HG03571 (cell line): Measurements from ENCODE around the gene FBLN1.
"Not testable (repeated sequence)": the region's sequence is repeated elsewhere in the genome, so short reads cannot be mapped to it uniquely, and the experiment has no call there.

Experiments used
- ATAC-seq: cut with Tn5 transposase; IDR thresholded peaks from one replicate; pipeline ENCODE4 v1.9.1; 2021; ENCODE audit not compliant: unreplicated experiment

The FBLN1 gene

DNA sequence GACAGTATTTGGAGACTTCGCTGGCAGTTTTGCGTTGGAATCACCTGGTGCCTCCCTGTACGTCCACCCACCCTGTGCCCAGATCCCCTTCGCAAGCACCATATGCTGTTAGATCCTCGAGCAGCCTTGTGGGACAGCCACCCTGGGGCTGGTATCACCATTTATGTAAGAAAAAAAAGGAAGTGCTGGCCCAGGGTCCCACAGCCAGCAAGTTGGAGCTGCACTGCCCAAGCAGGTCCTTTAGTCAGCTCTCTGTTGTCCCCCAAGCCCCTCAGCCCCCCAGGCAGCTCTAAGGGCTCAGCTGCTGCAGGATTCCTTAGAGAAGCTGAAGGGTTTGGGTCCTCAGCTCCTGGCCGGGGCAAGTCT is 80.3 kb downstream of the FBLN1 start:
- no peak for ATAC-seq

GRCh38 chr22:45583504-45583903 is 80.8 kb downstream of the FBLN1 start:
- ATAC-seq = no peak

- ATAC-seq = no peak
Measured at GRCh38 chr22:45584121-45584570, 81.5 kb downstream of the FBLN1 start.

DNA sequence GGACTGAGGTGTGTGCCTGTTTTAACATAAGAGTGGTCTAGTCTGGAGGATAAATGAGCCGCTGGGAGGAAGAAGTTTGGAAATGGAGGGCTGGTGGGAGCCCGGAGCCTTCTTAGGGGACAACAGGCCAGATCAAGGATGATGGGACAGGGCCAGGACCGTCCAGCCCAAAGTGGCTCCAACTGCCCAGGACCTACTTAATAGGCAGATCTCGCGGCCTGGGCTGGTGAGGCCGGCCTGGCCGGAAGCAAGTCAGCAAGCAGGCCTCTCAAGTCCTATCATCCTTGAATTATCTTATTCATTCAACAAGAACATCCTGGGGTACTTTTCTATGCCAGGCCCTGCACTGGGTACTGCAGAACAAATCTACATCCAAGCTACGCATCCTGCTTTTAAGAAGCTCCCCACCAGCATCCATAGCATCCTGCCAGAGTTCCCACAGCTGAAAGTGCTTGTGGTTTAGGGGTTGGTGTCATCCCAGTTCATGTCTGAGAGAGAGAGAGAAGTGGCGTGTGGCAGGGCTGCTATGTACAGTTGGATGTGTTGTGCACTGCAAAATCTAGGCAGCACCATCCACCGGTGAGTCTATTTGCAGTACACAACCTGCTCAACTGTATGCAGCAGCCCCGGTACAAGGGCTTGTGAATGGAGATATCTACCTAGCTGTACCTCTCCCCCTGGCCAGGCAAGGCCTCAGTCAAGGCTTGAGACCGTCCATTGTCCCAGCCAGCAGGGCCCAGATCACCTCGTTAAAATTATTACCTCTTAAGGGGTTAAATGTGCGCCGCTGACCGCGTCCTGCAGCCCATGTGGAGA is 82.1 kb downstream of the FBLN1 start:
- ATAC-seq = no peak

GRCh38 chr22:45585437-45585755 is 82.7 kb downstream of the FBLN1 start:
- ATAC-seq = no peak

DNA sequence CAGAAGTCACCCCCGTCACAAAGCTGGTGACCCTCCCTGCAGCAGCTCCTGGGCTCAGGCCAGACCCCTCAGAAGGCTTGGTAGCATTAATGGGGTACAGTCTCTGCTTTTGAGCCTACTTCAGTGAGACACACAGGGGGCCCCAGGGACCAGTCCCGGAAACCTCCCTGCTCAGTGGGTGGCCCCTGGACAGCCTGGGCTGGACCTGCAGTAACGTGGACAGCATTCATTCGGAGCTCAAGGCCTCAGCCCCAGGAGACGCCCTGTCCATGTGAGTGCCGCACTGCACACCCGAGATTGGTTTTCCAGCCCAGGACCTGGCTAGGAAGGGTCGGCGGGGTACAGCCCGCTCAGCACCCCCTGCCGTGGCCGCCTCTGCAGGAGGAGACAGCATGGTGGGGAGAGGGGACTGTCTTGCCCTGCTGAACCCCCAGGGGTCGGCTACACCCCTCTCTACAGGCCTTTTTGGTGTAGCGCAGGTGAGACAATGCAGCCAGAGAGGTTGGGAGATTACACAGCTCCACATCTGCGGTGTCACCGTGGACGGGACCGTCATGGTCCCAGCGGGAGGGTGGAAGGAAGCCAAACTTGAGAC is 83.4 kb downstream of the FBLN1 start:
- no peak for ATAC-seq

- ATAC-seq = no peak
Measured at GRCh38 chr22:45586651-45587405, 84.1 kb downstream of the FBLN1 start.

GRCh38 chr22:45587638-45588505 is 85.2 kb downstream of the FBLN1 start:
- no peak for ATAC-seq

- no peak for ATAC-seq
Measured at GRCh38 chr22:45589556-45589955, 86.9 kb downstream of the FBLN1 start.

DNA sequence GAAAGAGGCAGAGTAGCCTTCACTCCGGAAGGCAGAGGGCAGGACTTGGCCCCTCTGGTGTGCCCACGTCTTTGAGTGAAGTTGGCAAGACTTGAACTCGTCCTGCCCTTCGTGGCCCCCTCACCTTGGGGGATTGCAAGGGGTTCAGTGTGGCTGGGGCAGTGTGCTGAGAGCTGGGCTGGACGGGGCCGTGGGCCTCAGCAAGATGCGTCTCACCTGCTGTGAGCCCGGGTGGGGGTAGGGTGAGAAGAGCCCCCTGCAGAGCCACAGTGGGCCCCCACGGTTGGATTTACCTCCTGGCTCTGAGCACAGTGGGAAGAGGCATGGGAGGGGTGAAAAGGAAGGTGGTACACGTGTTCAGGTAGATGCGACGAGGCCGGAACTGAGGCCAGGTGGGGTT is 87.6 kb downstream of the FBLN1 start:
- no peak for ATAC-seq

DNA sequence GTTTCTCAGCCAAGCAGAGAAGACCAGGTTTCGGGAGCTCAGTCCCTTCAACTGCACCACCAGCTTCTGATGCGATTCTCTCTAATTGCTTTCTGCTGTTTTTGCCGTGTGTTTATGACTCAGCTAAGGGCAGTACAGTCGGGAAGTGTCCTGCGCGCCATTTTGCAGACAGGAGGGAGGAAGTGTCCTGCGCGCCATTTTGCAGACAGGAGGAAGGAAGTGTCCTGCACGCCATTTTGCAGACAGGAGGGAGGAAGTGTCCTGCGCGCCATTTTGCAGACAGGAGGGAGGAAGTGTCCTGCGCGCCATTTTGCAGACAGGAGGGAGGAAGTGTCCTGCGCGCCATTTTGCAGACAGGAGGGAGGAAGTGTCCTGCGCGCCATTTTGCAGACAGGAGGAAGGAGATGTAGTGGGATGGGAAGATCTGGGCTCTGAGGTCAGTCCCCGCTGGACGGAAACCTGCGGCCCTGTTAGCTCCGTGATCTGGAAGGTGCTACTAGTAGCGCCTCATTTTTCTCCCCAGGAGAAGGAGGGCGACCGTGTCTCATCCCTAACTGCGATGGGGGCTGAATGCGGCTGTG is 89.0 kb downstream of the FBLN1 start:
- not testable (repeated sequence) for ATAC-seq

DNA sequence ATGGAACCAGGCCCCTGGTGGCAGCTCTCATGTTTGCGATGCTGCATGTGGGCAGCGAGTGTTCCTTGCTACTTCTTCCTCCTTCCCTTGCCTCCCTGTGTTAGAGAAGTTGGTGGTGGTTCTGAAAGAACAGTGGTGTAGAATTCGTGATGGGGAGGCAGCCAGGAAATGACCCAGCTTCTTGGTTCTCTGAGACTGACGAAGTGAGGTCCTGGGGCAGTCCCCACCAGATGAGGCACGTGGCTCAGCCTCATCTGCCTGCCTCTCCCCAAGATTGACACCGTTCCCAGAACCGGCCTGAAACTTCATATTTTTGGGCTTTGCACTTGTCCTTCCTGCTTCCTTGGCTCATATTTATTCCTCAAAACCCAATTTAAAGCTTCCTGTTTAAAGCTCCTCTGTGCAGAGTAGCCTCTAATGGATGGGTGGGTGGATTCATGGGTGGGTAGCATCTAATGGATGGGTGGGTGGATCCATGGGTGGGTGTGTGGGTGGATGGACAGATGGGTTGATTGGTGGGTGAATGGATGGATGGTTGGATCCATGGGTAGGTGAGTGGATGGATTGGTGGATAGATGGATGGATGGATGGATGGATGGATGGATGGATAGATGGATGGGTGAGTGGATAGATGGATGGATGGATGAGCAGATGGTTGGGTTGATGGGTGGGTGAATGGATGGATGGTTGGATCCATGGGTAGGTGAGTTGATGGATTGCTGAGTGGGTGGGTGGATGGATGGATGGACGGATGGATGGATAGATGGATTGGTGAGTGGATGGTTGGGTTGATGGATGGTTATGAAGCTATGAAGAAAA is 91.6 kb downstream of the FBLN1 start:
- ATAC-seq = no peak

DNA sequence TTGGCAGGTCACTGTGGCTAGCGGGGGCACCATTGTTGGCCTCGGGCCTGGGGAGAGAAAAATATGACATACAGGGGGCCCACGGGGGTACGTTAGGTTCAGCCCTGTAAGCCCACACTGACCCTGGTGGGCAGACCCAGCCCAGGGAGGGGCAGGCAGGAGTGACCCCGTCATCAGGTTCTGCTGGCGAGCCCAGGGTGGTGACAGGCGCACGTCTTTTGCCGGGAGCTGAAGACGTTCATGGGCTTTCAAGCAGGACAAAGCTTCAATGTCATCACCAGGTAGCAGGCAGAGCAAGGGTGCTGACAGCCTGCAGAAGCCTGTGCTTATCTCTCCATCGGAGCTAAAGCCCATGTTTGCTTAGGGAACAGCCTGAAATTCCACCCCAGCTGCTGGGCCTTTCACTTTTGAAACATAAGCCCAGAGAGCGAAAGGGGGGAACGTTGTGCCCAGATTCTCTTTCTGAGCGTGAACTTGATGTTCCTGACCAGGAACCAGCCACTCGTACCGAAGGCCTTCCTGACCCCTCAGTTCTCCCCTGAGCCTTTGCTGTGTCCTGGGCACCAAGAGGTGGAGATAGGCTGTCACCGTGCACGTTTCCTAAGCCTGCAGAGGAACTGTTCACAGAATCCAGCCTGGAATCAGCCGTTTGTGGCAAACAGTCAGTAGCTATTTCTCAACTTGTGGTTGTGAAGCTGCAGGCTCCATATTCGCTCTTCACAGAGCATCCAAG is 94.9 kb downstream of the FBLN1 start:
- no peak for ATAC-seq

- no peak for ATAC-seq
Measured at GRCh38 chr22:45598596-45599217, 96.0 kb downstream of the FBLN1 start.

GRCh38 chr22:45599836-45600577 is 97.3 kb downstream of the FBLN1 start:
- ATAC-seq = no peak

GRCh38 chr22:45600790-45601730 is 98.4 kb downstream of the FBLN1 start:
- no peak for ATAC-seq
